GM21381 (cell line): ENCODE results near the gene MYLK4.

ENCODE experiments used
- ATAC-seq: cut with Tn5 transposase; IDR thresholded peaks from one replicate; pipeline ENCODE4 v1.9.1; 2021; ENCODE audit warnings: mild to moderate bottlenecking, moderate library complexity; ENCODE audit not compliant: unreplicated experiment

The MYLK4 gene

GRCh38 chr6:2665146-2666070 lies 85.3 kb downstream of the MYLK4 start:
- no peak for ATAC-seq

DNA sequence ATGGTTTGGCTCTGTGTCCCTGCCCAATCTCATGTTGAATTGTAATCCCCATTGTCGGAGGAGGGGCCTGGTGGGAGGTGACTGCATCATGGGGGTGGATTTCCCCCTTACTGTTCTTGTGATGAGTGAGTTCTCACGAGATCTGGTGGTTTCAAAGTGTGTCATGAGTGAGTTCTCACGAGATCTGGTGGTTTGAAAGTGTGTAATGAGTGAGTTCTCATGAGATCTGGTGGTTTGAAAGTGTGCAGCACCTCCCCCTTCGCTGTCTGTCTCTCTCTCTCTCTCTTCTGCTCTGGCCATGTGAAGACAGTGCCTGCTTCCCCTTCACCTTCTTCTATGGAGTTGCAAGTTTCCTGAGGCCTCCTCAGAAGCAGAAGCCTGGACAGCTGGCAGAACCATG lies 87.6 kb downstream of the MYLK4 start:
- no peak for ATAC-seq

GRCh38 chr6:2661651-2662050 lies 89.1 kb downstream of the MYLK4 start:
- ATAC-seq, result no peak

DNA sequence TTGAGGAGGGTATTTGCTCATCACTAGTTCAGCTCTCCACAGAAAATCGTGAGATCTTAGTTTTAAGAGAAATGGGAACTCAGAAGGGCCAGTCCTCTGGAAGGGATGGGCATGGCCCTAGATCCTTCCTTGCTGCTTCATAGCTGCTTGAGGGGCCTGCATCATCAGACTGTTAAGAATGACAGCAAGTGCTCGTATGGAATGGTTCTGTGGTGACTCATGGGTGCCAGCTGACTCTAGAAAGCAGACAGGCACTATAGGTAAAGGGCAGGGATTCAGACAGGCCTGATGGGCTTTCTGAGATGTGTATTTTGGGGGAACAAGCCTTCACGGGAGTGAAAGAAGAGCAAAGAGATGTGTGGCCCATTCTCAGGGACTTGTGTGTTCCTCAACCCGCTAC lies 90.8 kb downstream of the MYLK4 start:
- ATAC-seq, result no peak

DNA sequence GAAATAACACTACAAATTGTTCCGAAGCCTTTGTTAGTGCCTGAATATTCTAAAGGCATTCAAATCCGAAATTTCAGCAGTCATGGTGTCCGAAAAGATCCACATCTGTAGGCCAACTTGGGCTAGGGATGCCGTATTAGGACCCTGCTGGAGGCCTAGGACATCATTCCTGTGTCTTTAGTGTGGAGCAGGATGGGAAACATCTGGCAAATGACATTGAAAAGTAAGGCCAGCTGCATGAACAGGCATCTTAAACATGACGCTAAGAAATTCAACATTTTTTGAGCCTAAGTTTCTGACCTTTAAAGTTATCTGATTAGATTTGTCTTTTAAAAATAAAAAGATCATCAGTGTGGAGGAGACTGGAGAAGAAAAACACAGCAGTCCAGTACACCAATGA lies 91.3 kb downstream of the MYLK4 start:
- no peak for ATAC-seq

DNA sequence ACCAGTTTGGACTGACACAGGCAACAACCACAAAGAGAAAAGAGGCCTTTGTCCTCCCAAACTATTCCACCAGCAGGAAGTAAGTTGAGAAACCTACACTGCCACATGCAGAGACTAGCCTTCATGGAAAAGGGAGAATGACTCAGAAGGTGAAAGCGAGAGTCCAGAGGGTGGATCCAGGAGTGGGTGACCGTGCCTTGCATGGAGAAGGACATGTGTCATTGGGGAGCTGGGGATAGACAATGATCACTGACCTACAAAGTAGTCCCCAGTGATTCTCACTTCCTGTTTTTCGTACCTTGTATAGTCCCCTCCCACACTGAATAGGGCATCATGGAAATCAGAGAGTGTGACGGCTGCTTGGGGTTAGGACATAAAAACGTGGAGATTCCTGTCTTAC lies 91.9 kb downstream of the MYLK4 start:
- peak; percentile 80 for ATAC-seq

- no peak for ATAC-seq
These were observed 94.2 kb downstream of the MYLK4 start for GRCh38 chr6:2656460-2657079.

DNA sequence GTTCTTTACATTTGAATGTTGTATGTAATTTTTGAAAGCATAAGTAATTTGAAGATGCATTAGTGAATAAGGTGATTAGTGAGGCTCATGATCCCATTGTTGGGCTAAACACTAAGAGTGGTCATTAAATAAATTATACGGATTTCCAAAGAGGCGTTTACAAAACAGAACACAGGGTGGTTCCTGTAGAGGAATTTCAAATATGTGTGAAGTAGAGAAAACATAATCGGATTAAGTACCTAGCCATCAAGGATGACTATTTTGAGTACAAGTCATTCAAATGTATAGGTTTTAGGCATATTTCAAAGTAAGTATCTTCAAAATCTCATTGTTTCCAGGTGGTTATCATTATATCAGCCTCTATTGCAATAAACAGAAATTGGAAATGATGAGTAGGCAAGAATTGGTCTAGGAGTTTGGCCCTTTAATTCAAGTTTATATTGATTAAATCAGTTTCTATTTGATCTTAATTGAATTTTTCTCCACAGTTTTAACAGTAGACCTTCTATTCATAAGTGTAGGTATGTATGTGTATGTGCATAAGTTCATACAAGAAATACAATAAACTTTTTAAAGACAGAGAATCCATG lies 94.8 kb downstream of the MYLK4 start:
- ATAC-seq, result no peak

GRCh38 chr6:2653369-2654032 lies 97.2 kb downstream of the MYLK4 start:
- ATAC-seq, result no peak

DNA sequence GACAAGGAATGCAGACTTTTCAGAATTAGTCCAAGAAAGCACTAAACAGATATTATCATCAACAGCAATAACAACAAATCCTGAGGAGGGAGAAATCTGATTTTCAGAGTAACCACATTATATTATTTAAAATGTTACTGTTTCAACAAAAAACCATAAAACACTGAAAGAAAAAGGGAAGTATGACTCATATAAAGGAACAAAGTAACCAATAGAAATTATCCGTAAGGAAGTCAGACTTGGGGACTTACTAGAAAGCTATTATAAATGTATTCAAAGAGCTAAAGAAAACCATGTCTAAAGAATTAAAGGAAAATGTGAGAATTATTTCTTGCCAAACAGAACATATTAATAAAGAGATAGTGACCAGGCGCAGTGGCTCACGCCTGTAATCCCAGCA lies 98.1 kb downstream of the MYLK4 start:
- no peak for ATAC-seq

GRCh38 chr6:2651961-2652360 lies 98.8 kb downstream of the MYLK4 start:
- ATAC-seq, result no peak

GRCh38 chr6:2651536-2651935 lies 99.2 kb downstream of the MYLK4 start:
- no peak for ATAC-seq

- ATAC-seq, result no peak
These were observed 104.4 kb downstream of the MYLK4 start for GRCh38 chr6:2646346-2646745.

GRCh38 chr6:2643935-2644539 lies 106.7 kb downstream of the MYLK4 start:
- ATAC-seq, result no peak

- no peak for ATAC-seq
These were observed 107.6 kb downstream of the MYLK4 start for GRCh38 chr6:2643130-2643529.

- ATAC-seq, result no peak
These were observed 109.5 kb downstream of the MYLK4 start for GRCh38 chr6:2641044-2641725.

- no peak for ATAC-seq
These were observed 110.2 kb downstream of the MYLK4 start for GRCh38 chr6:2640551-2640950.

GRCh38 chr6:2639896-2640295 lies 110.8 kb downstream of the MYLK4 start:
- ATAC-seq, result no peak

GRCh38 chr6:2639167-2639566 lies 111.6 kb downstream of the MYLK4 start:
- no peak for ATAC-seq

GRCh38 chr6:2636672-2637071 lies 114.0 kb downstream of the MYLK4 start:
- ATAC-seq, result no peak
